Panc1 (cell line): ENCODE measurements around the gene HIF1A. TPM values are rescaled to one million over a fixed set of nuclear protein-coding genes. Genes with fewer than 3 reads are reported as not detected.

ENCODE experiments used
- ATAC-seq: fragments of 200-7000 bp; cut with Tn5 transposase; 2 replicates; pipeline ENCODE4 v1.9.1; 2020; ENCODE audit warnings: mild to moderate bottlenecking, moderate library complexity
- BruUV-seq: library from RNA; stranded (reverse); fragments of 400-500 nt; replicated peaks from 2 replicates; lab custom pipeline; 2021; lab: Mats Ljungman, UMichigan
- CTCF ChIA-PET: fragments of 300-600 bp; sonication (Branson Sonifier 250); formaldehyde crosslinking; loops from one replicate; lab custom pipeline; 2022; ENCODE audit warnings: antibody characterized with exemption; lab: Charles Lee
- POLR2A ChIA-PET: fragments of 300-600 bp; sonication (Branson Sonifier 250); formaldehyde crosslinking; loops from one replicate; lab custom pipeline; 2022; ENCODE audit warnings: antibody characterized with exemption; lab: Charles Lee
- DNase-seq: peaks from one replicate; pipeline ENCODE4 v3.0.0-alpha.2; 2010; ENCODE audit warnings: low read depth, low spot score
- H3K27ac ChIP-seq: 2 replicates; pipeline ENCODE4 v1.5.1; 2011; ENCODE audit warnings: mild to moderate bottlenecking, low read length, inconsistent platforms
- H3K27me3 ChIP-seq: fragments of 200-500 bp; sonication (Bioruptor generic); 2 replicates; pipeline ENCODE4 v1.6.0; 2014; ENCODE audit warnings: low read length, inconsistent platforms; ENCODE audit not compliant: control insufficient read depth, insufficient read depth
- H3K36me3 ChIP-seq: fragments of 200-500 bp; sonication (Bioruptor generic); 2 replicates; pipeline ENCODE4 v1.5.1; 2014; ENCODE audit warnings: inconsistent platforms, mild to moderate bottlenecking, low read length, moderate library complexity; ENCODE audit not compliant: control insufficient read depth, insufficient read depth
- H3K4me1 ChIP-seq: 2 replicates; pipeline ENCODE4 v1.5.1; 2011; ENCODE audit warnings: inconsistent platforms, mild to moderate bottlenecking, low read length, moderate library complexity; ENCODE audit not compliant: control insufficient read depth, insufficient read depth
- H3K4me3 ChIP-seq, 2 experiments: 2 replicates each; pipeline ENCODE4 v1.5.1; 2011 to 2012; ENCODE audit warnings: low read depth in 2 of 2, low read length in 2 of 2, mild to moderate bottlenecking in 2 of 2, inconsistent platforms in 1 of 2, moderate library complexity in 1 of 2
- H3K9me3 ChIP-seq: fragments of 200-500 bp; sonication (Bioruptor generic); 2 replicates; pipeline ENCODE4 v1.5.1; 2014; ENCODE audit warnings: low read depth, mild to moderate bottlenecking, inconsistent platforms, low read length, moderate library complexity; ENCODE audit not compliant: control insufficient read depth, insufficient read depth
- CTCF ChIP-seq: fragments of 450-650 bp; IDR thresholded peaks from 2 replicates; pipeline ENCODE4 v1.5.1; 2017; ENCODE audit warnings: mild to moderate bottlenecking
- POLR2AphosphoS5 ChIP-seq: IDR thresholded peaks from 2 replicates; pipeline ENCODE4 v1.6.1; 2012; ENCODE audit warnings: mild to moderate bottlenecking, low read depth, low read length, moderate library complexity
- REST ChIP-seq, 2 experiments: IDR thresholded peaks; 2 replicates each; pipeline ENCODE4 v1.6.1; 2011 to 2012; ENCODE audit warnings: low read depth in 2 of 2, control low read depth in 1 of 2, low read length in 1 of 2, mild to moderate bottlenecking in 1 of 2, moderate library complexity in 1 of 2; ENCODE audit not compliant: insufficient read depth in 1 of 2
- SIN3A ChIP-seq: IDR thresholded peaks from 2 replicates; pipeline ENCODE4 v1.6.1; 2012; ENCODE audit warnings: low read depth, mild to moderate bottlenecking, low read length, moderate library complexity, borderline replicate concordance; ENCODE audit not compliant: insufficient read depth
- TCF7L2 ChIP-seq: IDR thresholded peaks from 2 replicates; pipeline ENCODE4 v1.6.1; 2011; ENCODE audit warnings: mild to moderate bottlenecking, low read depth, low read length, inconsistent platforms
- in situ Hi-C: cut with HindIII; loops from 2 replicates; pipeline ENCODE4 v1.10.0; 2016; ENCODE audit warnings: low sequenced_read_pairs, low pct_unique_long_range_greater_than_20kb
- intact Hi-C: fragments of 100-400 bp; cut with micrococcal nuclease; formaldehyde crosslinking; loops from one replicate; pipeline ENCODE4 v1.10.0; 2022; ENCODE audit not compliant: unreplicated experiment
- total RNA-seq: library from RNA; stranded (reverse); gene quantifications from one replicate; pipeline ENCODE4 v1.2.1, GENCODE V29; 2021; ENCODE audit not compliant: unreplicated experiment

HIF1A gene
- total RNA-seq, 1 experiment from 2014 or later = 83.4 TPM

DNA sequence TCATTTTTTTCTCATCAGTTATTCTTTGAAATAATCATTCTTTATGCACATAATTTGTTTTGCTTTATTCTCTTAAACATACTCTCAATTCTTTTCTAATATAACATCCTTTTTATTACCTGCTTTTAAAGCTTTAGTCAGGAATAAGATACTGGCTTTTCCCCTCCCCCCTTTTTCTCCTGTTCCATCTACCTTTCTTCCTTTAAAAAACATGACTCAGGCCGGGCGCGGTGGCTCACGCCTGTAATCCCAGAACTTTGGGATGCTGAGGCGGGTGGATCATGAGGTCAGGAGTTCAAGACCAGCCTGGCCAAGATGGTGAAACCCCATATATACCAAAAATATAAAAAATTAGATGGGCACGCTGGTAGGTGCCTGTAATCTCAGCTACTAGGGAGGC lies 25.4 kb downstream of the HIF1A start:
- no peak for ATAC-seq
- Histone ChIP-seq H3K36me3 (peaks cover 3% of the 10 kb centered on the region), H3K27ac (no peak overlapping the region), H3K27me3 (no peaks in the 10 kb centered on the region), H3K4me1 (no peaks in the 10 kb centered on the region; the same call in 1 of the 2 replicates), H3K4me3 (no peak overlapping the region), H3K9me3 (no peaks in the 10 kb centered on the region)
- CTCF ChIA-PET = no interaction called here
- no TSS peak for BruUV-seq
- in situ Hi-C loops = no loop called here
- no peak for TF ChIP-seq SIN3A
- no peak for TF ChIP-seq REST (IDR thresholded peaks at IDR 0.05; ENCODE audit: insufficient read depth in 1 of 2, low read depth in 2 of 2, low read length in 1 of 2)
- no peak for TF ChIP-seq TCF7L2
- no peak for TF ChIP-seq POLR2AphosphoS5
- no peak for TF ChIP-seq CTCF
- POLR2A ChIA-PET = no interaction called here
- intact Hi-C loops = no loop called here
- no peak for DNase-seq

- Histone ChIP-seq H3K27me3 (no peaks in the 10 kb centered on the region), H3K27ac (no peak overlapping the region), H3K9me3 (no peaks in the 10 kb centered on the region), H3K36me3 (peaks cover 15% of the 10 kb centered on the region), H3K4me3 (no peak overlapping the region), H3K4me1 (no peaks in the 10 kb centered on the region; the same call in 1 of the 2 replicates)
- POLR2A ChIA-PET = no interaction called here
- DNase-seq (no peak), ATAC-seq (no peak)
- CTCF ChIA-PET = no interaction called here
- no TSS peak for BruUV-seq
- in situ Hi-C loops = no loop called here
- TF ChIP-seq POLR2AphosphoS5 (no peak), CTCF (no peak), REST (IDR thresholded peaks at IDR 0.05; ENCODE audit: insufficient read depth in 1 of 2, low read depth in 2 of 2, low read length in 1 of 2) (no peak), SIN3A (no peak), TCF7L2 (no peak)
- intact Hi-C loops = no loop called here
Observed at GRCh38 chr14:61724133-61724532, 28.8 kb downstream of the HIF1A start.
